ENCODE data around the gene MARCO. TPM values are rescaled to one million over a fixed set of nuclear protein-coding genes. Genes with fewer than 3 reads are reported as not detected.

MARCO gene
- polyA plus RNA-seq, 3 donors, result 12.7 to 43.7 (median 37.7) TPM

DNA sequence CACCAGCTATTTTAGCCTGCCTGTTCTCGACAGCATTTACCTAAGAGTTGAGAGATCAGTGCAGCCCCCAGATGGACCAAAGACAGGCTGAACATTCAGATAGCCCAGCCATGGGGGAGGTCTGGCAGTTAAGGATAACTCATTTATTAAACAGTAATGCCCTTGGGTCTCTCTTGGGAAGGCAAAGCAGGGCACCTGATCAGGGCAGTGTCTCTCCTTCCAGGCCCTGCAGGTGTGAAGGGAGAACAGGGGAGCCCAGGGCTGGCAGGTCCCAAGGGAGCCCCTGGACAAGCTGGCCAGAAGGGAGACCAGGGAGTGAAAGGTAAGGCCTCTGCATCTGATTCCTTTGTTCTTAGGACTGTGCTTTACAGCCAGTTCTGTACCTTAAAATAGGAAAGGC, 49.6 kb downstream of the MARCO start:
- no CpG with 5 or more reads among the region's 1 CpG for WGBS (ENCODE audit: insufficient coverage)
- H3K27ac ChIP-seq (ENCODE audit: low read depth in 1 of 2, low read length in 2 of 2), result no peak overlapping the region
- intact Hi-C loops (cut with micrococcal nuclease), result no loop called here
- no peak overlapping the region for H2AFZ ChIP-seq (ENCODE audit: insufficient read depth, low read depth, low read length, poor library complexity, severe bottlenecking)
- H3K27me3 ChIP-seq (ENCODE audit: control insufficient read depth in 2 of 2, insufficient read depth in 2 of 2, low read length in 2 of 2), result peaks cover 0 to 3% of the 10 kb centered on the region in 2 donors
- no peak for DNase-seq
- no peaks in the 10 kb centered on the region for H3K79me2 ChIP-seq (ENCODE audit: insufficient read depth, low read length)
- Mint-ChIP-seq H3K36me3 (peaks cover 27 to 36% of the 10 kb centered on the region in 2 donors), H3K4me1 (peaks cover 37% of the 10 kb centered on the region), H3K4me3 (no peak overlapping the region), H3K27me3 (ENCODE audit: low read depth in 3 of 3) (peaks cover 7 to 20% (median 16%) of the 10 kb centered on the region in 3 donors), H3K27ac (no peak overlapping the region), H3K9me3 (peaks cover 0 to 3% (median 0%) of the 10 kb centered on the region in 7 donors)
- no peak overlapping the region for H3K9ac ChIP-seq (ENCODE audit: insufficient read depth, low read length, poor library complexity, severe bottlenecking)
- H3K36me3 ChIP-seq (replicated peaks in 1 of 2; ENCODE audit: control insufficient read depth in 1 of 2, insufficient read depth in 2 of 2, low read length in 2 of 2), result no peaks in the 10 kb centered on the region
- H3K9me3 ChIP-seq (replicated peaks in 1 of 2; ENCODE audit: control insufficient read depth in 1 of 2, insufficient read depth in 1 of 2, low read length in 2 of 2), result no peaks in the 10 kb centered on the region
- H3K4me3 ChIP-seq (replicated peaks in 1 of 3; ENCODE audit: low read depth in 2 of 3, low read length in 3 of 3), result no peak overlapping the region
- TF ChIP-seq, protein P1, sequence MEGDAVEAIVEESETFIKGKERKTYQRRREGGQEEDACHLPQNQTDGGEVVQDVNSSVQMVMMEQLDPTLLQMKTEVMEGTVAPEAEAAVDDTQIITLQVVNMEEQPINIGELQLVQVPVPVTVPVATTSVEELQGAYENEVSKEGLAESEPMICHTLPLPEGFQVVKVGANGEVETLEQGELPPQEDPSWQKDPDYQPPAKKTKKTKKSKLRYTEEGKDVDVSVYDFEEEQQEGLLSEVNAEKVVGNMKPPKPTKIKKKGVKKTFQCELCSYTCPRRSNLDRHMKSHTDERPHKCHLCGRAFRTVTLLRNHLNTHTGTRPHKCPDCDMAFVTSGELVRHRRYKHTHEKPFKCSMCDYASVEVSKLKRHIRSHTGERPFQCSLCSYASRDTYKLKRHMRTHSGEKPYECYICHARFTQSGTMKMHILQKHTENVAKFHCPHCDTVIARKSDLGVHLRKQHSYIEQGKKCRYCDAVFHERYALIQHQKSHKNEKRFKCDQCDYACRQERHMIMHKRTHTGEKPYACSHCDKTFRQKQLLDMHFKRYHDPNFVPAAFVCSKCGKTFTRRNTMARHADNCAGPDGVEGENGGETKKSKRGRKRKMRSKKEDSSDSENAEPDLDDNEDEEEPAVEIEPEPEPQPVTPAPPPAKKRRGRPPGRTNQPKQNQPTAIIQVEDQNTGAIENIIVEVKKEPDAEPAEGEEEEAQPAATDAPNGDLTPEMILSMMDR (IDR thresholded peaks at IDR 0.05), result no peak
- peaks cover 19 to 23% of the 10 kb centered on the region in 2 donors for H3K4me1 ChIP-seq (ENCODE audit: control insufficient read depth in 1 of 2, insufficient read depth in 2 of 2, low read length in 2 of 2)
- no peak overlapping the region for H3K4me2 ChIP-seq (replicated peaks; ENCODE audit: extremely low read depth, low read length, poor library complexity, severe bottlenecking)
- H4K20me1 ChIP-seq (ENCODE audit: insufficient read depth, low read length), result no peaks in the 10 kb centered on the region

DNA sequence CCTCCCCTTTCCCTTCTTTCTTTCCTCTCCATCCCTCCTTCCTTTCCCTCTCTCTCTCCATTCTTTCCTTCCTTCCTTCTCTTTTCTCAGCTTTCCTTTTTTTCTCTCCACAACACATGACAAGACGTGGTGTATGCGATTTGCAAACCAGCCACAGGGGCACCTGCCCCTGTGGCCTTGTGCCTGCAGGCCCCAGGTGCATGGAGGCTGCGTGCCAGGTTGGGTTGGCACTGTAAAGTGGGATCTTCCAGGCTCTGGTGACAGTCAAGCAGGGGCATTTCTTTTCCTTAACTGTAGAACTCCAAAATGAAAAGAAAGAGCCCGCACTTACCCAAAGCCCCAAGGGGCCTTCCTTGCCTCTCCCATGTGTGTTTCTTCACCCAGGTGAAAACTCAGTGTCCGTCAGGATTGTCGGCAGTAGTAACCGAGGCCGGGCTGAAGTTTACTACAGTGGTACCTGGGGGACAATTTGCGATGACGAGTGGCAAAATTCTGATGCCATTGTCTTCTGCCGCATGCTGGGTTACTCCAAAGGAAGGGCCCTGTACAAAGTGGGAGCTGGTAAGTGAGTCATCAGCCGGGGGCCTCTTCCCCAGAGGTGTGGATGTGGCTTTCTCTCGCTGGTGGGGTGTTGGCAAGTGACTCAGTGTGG, 50.9 kb downstream of the MARCO start:
- H3K27ac Mint-ChIP-seq, result peak overlapping the region in 1 of 7 donors; percentile 33
- peak in 1 of 3 donors; percentile 54 for DNase-seq
- intact Hi-C loops (cut with micrococcal nuclease), result no loop called here

More for the DNA sequence above, 50.9 kb downstream of the MARCO start:
- no peak overlapping the region for H3K4me2 ChIP-seq (replicated peaks; ENCODE audit: extremely low read depth, low read length, poor library complexity, severe bottlenecking)
- H3K27ac ChIP-seq (ENCODE audit: low read depth in 1 of 2, low read length in 2 of 2), result no peak overlapping the region
- no peaks in the 10 kb centered on the region for H3K36me3 ChIP-seq (replicated peaks in 1 of 2; ENCODE audit: control insufficient read depth in 1 of 2, insufficient read depth in 2 of 2, low read length in 2 of 2)
- no peak overlapping the region for H3K4me3 ChIP-seq (replicated peaks in 1 of 3; ENCODE audit: low read depth in 2 of 3, low read length in 3 of 3)
- no peak overlapping the region for H2AFZ ChIP-seq (ENCODE audit: insufficient read depth, low read depth, low read length, poor library complexity, severe bottlenecking)
- H3K79me2 ChIP-seq (ENCODE audit: insufficient read depth, low read length), result no peaks in the 10 kb centered on the region
- H3K4me1 ChIP-seq (ENCODE audit: control insufficient read depth in 1 of 2, insufficient read depth in 2 of 2, low read length in 2 of 2), result peaks cover 12% of the 10 kb centered on the region in 2 donors
- H4K20me1 ChIP-seq (ENCODE audit: insufficient read depth, low read length), result no peaks in the 10 kb centered on the region
- WGBS (ENCODE audit: insufficient coverage), result 80% methylated on average over 7 of the region's 13 CpGs
- TF ChIP-seq, protein P1 (IDR thresholded peaks at IDR 0.05), result no peak
- H3K9me3 ChIP-seq (replicated peaks in 1 of 2; ENCODE audit: control insufficient read depth in 1 of 2, insufficient read depth in 1 of 2, low read length in 2 of 2), result no peaks in the 10 kb centered on the region
- peaks cover 0 to 5% (median 0%) of the 10 kb centered on the region in 7 donors for H3K9me3 Mint-ChIP-seq
- peaks cover 0 to 3% of the 10 kb centered on the region in 2 donors for H3K27me3 ChIP-seq (ENCODE audit: control insufficient read depth in 2 of 2, insufficient read depth in 2 of 2, low read length in 2 of 2)
- peaks cover 6 to 18% (median 12%) of the 10 kb centered on the region in 3 donors for H3K27me3 Mint-ChIP-seq (ENCODE audit: low read depth in 3 of 3)
- H3K36me3 Mint-ChIP-seq, result peaks cover 25 to 33% of the 10 kb centered on the region in 2 donors
- no peak overlapping the region for H3K9ac ChIP-seq (ENCODE audit: insufficient read depth, low read length, poor library complexity, severe bottlenecking)
- peaks cover 25% of the 10 kb centered on the region for H3K4me1 Mint-ChIP-seq
- peak overlapping the region in 1 of 2 donors; percentile 2 for H3K4me3 Mint-ChIP-seq

All from CD14-positive monocyte (primary cell).